Ectodermal cell (in vitro differentiated cells): ENCODE results near the gene CFAP91.

Experiments used
- H3K27ac ChIP-seq: 2 replicates; pipeline ENCODE4 v1.7.0; 2013; ENCODE audit warnings: mild to moderate bottlenecking, low read depth, low read length; ENCODE audit not compliant: insufficient read depth, poor library complexity, severe bottlenecking
- H3K27me3 ChIP-seq: 2 replicates; pipeline ENCODE4 v1.7.0; 2013; ENCODE audit warnings: mild to moderate bottlenecking, low read length; ENCODE audit not compliant: insufficient read depth, control insufficient read depth, poor library complexity, severe bottlenecking
- H3K36me3 ChIP-seq: one replicate; pipeline ENCODE4 v1.7.0; 2013; ENCODE audit warnings: low read length; ENCODE audit not compliant: control insufficient read depth, insufficient read depth
- H3K4me1 ChIP-seq: one replicate; pipeline ENCODE4 v1.7.0; 2013; ENCODE audit warnings: low read length; ENCODE audit not compliant: control insufficient read depth, insufficient read depth
- H3K4me3 ChIP-seq: 2 replicates; pipeline ENCODE4 v1.7.0; 2013; ENCODE audit warnings: low read depth, low read length, control low read depth; ENCODE audit not compliant: insufficient read depth
- H3K9me3 ChIP-seq: 2 replicates; pipeline ENCODE4 v1.7.0; 2013; ENCODE audit warnings: mild to moderate bottlenecking, low read length, moderate library complexity; ENCODE audit not compliant: control insufficient read depth
- whole genome bisulfite sequencing, 2 experiments: methylation state at CpG; one replicate each; pipeline ENCODE4 v1.1.7; 2013; ENCODE audit warnings: missing lambda C conversion rate in 2 of 2; 5-methylcytosine and 5-hydroxymethylcytosine counted together

The CFAP91 gene

DNA sequence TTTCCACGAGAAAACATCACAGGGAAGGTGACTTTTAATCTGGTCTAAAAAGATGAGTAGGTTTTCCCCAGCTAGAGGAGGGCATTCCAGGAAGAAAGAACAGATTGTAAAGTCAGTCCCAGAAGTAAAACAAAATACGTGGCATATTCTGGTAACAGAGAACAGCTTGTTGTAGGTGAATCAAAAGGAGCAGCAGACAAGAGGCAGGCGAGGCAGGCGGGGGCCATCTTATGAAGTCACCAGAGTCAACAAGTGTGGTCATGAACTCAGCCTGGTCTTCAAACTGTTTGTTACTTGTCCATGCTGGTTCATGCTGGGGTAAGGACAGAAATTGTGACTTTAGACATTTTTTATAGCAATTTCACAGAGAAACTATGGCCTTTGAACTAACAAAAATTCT lies 38.5 kb upstream of the CFAP91 start:
- H3K27ac ChIP-seq, result no peak overlapping the region
- no peaks in the 10 kb centered on the region for H3K27me3 ChIP-seq
- H3K9me3 ChIP-seq, result no peaks in the 10 kb centered on the region
- no peaks in the 10 kb centered on the region for H3K36me3 ChIP-seq
- H3K4me1 ChIP-seq, result no peaks in the 10 kb centered on the region
- no peak overlapping the region for H3K4me3 ChIP-seq
- WGBS, 2 experiments, result 90 to 92% methylated on average over 4 of the region's 4 CpGs

DNA sequence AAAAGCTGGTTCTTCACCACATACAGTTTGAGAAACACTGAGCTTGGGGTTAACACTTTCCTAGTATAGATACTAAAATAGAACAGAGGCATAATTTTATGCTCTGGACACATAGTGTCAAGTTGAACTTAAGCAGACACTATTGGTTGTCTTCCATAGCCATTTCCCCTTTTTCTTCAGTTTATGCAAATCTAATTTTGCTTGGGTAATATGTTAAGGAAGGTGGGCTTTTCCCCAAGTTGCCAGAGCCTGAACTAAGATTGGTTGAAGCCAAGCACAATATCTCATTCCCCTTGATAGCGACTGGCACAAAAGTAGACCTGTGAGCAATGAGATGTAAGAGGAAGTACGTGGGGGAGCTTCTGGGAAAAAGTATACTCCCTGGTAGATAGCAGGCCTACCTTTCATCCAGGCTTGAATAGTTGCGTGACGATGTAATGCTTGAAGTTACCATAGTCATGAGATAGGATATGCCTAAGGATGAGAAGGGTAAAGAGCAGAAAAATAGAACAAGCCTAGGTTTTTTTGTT lies 37.9 kb upstream of the CFAP91 start:
- WGBS, 2 experiments, result 89 to 93% methylated on average over 4 of the region's 4 CpGs
- no peaks in the 10 kb centered on the region for H3K27me3 ChIP-seq
- H3K36me3 ChIP-seq, result no peaks in the 10 kb centered on the region
- H3K4me1 ChIP-seq, result no peaks in the 10 kb centered on the region
- no peak overlapping the region for H3K4me3 ChIP-seq
- H3K9me3 ChIP-seq, result no peaks in the 10 kb centered on the region
- H3K27ac ChIP-seq, result no peak overlapping the region

DNA sequence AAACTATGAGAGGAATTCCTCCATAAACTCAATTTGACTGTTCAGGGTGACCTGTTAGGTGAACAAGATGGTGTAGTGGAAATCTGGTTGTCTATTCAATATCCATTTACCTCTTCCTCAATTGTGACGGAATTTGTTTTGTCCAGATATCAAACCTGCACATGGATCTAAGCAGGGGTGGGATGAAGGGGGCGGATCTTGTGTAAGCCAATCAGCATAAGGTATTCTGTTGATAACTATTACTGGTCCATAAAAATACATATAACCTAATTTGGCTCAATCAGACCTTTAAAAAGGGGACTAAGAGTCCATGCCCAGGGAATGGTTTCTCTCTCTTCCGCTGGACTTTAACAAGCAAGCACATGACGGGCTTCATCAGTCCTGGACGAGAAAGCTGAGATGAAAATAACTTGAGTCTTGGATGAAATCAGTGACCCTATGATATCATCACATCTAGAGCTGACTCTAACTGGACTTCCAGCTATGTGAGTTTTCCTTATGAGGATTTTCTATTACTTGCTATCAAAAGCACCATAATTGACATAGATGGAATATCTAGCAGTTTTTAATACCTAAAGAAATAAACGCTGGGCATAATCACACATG lies 36.8 kb upstream of the CFAP91 start:
- H3K27ac ChIP-seq, result no peak overlapping the region
- H3K27me3 ChIP-seq, result no peaks in the 10 kb centered on the region
- no peaks in the 10 kb centered on the region for H3K9me3 ChIP-seq
- H3K4me1 ChIP-seq, result no peaks in the 10 kb centered on the region
- H3K36me3 ChIP-seq, result no peaks in the 10 kb centered on the region
- H3K4me3 ChIP-seq, result no peak overlapping the region
- 76 to 93% methylated on average over 3 to 6 of the region's 6 CpGs for WGBS, 2 experiments

DNA sequence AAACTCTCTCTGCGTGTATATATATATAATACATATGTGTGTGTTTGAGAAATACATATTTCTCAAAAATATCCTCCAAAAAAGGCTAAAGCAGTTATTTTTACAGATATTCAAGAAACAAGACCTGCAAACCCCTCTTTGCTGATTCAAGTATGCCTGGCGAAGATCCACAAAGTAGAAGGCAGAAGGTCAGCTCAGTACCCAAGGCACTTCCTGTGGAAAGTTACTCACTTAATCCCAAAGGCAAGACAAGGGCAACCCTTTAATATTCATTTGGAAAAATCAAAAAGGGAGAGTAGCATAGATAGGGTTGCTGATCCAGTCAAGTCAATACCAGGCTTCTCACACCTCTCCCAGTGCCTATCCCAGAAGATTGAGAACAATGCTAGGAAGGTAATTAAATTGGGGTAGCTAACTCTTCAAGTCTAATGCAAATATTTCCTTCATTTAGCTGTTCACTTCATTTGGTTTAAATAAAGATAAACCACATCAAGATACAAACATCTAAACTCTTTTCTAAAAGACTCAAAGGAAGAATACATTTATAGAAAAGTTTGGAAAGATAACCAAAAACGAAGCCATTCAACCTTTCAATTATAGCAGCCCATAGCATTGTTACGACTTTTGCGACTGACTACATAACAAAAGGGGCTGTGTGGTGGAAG lies 32.8 kb upstream of the CFAP91 start:
- 89 to 99% methylated on average over 3 to 4 of the region's 5 CpGs for WGBS, 2 experiments
- Histone ChIP-seq H3K9me3 (no peaks in the 10 kb centered on the region), H3K27me3 (no peaks in the 10 kb centered on the region), H3K4me3 (no peak overlapping the region), H3K27ac (no peak overlapping the region), H3K4me1 (no peaks in the 10 kb centered on the region), H3K36me3 (peaks cover 17% of the 10 kb centered on the region)

DNA sequence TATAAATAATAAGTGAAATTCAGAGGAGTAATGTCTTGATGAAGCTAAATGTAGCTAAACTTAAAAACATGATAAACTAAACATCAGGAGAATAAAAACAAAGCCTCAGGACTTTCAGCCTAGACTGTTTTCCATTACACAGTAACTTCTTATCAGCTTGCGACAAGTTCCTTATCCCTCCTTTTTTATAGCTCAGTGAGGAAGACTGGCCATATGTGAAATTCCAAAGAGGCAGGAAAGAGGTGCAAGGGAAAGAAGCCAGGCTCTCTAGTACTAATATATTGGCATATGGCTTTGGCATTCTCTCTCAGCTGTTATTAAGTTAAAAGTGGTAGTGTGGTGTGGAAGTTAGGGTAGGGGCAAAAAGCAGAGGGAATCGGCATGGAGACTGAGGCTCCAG lies 30.0 kb upstream of the CFAP91 start:
- H3K27ac ChIP-seq, result no peak overlapping the region
- H3K4me1 ChIP-seq, result peaks cover 5% of the 10 kb centered on the region
- no peak overlapping the region for H3K4me3 ChIP-seq
- peaks cover 2% of the 10 kb centered on the region for H3K9me3 ChIP-seq
- no peaks in the 10 kb centered on the region for H3K27me3 ChIP-seq
- peaks cover 17% of the 10 kb centered on the region for H3K36me3 ChIP-seq
- WGBS, 2 experiments, result 98 to 100% methylated on average over 2 of the region's 2 CpGs

DNA sequence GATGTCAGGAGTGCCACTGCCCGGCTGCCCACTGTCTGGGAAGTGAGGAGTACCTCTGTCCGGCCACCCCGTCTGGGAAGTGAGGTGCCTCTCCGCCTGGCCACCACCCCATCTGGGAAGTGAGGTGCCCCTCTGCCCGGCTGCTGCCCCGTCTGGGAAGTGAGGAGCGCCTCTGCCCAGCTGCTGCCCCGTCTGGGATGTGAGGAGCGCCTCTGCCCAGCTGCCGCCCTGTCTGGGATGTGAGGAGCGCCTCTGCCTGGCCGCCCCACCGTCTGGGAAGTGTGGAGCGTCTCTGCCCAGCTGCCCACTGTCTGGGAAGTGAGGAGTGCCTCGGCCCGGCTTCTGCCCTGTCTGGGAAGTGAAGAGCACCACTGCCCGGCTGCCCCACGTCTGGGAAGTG lies 28.9 kb upstream of the CFAP91 start:
- 91 to 92% methylated on average over 18 of the region's 18 CpGs for WGBS, 2 experiments
- Histone ChIP-seq H3K9me3 (peaks cover 2% of the 10 kb centered on the region), H3K27me3 (no peaks in the 10 kb centered on the region), H3K4me3 (no peak overlapping the region), H3K36me3 (peaks cover 17% of the 10 kb centered on the region), H3K4me1 (peaks cover 6% of the 10 kb centered on the region), H3K27ac (no peak overlapping the region)

DNA sequence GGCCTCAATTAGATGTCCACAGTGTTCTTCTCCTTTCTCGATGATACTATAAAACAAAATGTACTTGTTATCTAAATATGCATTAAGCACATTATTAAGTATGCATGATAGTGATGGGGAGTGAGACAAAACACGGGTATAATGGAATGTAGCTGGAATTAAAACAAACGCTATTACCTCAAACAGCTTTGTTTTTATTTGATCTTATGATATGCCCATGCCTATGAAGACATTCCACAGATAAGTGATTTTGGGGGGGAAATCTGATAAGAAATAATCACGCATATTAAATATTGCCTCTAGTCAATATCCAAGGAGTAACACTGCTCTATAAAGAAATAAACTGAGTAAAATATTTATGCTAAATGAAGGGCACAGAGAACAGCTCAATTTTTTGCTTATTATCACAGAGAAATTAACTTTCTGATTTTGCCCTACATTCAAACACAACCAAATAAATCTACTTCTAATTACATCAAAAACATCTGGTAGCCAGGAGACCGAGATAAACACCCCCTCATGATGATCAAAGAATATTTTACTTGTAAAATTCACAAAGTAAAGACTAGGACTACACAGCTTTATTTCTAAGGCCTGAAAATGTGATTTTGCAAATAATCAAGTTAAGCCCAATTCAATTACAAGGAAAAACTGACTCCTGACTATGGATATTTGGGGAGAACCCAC lies 27.5 kb upstream of the CFAP91 start:
- Histone ChIP-seq H3K4me1 (peaks cover 6% of the 10 kb centered on the region), H3K9me3 (peaks cover 2% of the 10 kb centered on the region), H3K27ac (no peak overlapping the region), H3K4me3 (no peak overlapping the region), H3K27me3 (no peaks in the 10 kb centered on the region), H3K36me3 (peaks cover 17% of the 10 kb centered on the region)
- 75 to 96% methylated on average over 1 to 4 of the region's 5 CpGs for WGBS, 2 experiments

DNA sequence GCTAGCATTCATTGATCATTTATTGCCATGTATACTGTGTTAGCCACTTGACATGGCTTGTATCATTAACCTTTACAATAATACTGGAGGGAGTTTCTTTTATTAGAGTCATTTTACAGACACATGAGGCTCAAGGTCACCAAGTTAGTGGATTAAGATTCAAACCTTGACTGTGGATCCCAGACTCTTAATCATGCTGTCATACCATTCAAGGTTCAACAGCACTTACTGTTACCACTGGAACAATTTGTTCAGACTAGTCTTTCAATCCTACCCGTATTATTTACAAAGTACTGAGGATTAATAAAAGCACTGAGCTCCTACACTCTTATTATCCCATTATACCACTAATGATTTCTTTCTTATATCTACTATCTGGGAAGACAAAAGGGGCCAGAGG lies 26.8 kb upstream of the CFAP91 start:
- Histone ChIP-seq H3K4me1 (peaks cover 6% of the 10 kb centered on the region), H3K27me3 (no peaks in the 10 kb centered on the region), H3K36me3 (peaks cover 17% of the 10 kb centered on the region), H3K4me3 (peak overlapping the region; percentile 69), H3K27ac (no peak overlapping the region), H3K9me3 (peaks cover 2% of the 10 kb centered on the region)
- WGBS, 2 experiments, result 88 to 94% methylated on average over 1 of the region's 1 CpG

DNA sequence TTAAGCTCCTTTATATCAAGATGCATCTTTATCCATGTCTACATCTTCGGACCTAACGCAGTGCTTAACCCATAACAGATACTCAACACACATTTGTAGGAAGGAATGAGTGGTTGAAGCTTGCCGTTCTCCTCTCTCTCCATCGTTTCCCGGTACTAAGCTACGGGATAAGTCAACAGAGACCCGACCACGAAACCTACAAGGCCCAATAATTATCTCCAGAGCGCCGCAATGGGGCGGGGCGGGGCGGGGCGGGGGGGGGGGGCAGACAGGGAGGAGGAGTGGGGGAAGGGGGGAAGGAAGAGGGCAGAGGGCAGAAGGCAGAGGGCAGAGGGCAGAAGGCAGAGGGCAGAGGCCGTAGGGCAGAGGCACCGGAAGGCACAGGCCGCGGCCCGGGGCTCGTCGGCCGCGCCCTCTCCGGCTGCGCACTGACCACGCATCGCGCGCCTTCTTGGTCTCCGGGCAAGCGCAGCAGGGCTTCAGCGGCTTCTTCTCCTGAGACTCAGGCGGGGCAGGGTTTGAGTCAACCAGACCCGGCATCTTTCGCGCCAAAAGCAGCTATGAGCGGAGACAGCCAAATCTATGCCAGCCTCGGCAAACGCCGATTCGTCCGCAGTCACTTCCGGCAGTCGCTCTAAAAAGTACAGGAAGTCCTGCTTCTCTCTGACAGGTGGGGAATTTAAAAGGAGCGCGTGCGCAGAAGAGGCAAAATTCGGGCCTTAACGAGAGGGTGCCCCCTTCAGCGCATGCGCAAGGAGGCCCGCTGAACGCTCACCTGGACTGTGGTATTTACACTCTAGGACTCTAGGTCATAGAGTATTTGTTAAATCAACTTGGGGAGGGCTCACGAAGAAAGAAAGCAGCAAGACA lies 25.8 kb upstream of the CFAP91 start, which contains the start of gene COX17:
COX17 (minus strand) TSS at position 636 of the 870 bp plus-strand sequence; CDS start at position 540, 96 bp downstream.
- no peak within 1 kb of the TSS for H3K27ac ChIP-seq
- WGBS, 2 experiments, result 1% methylated on average over 45 to 54 of the region's 54 CpGs

More for the DNA sequence above, 25.8 kb upstream of the CFAP91 start, which contains the start of gene COX17:
- Histone ChIP-seq H3K9me3 (peaks cover 2% of the 10 kb centered on the region), H3K4me3 (peak within 1 kb of the TSS; percentile 69), H3K36me3 (peaks cover 12% of the 10 kb centered on the region), H3K27me3 (no peaks in the 10 kb centered on the region), H3K4me1 (peaks cover 6% of the 10 kb centered on the region)
